ENCODE measurements around the gene OXCT2. TPM values are rescaled to one million over a fixed set of nuclear protein-coding genes. Genes with fewer than 3 reads are reported as not detected.

The OXCT2 gene
- total RNA-seq, 5 donors from 2014 or later (not counting 1 experiment from before 2014, with no cell fraction given) = 0.16 to 0.44 (median 0.28) TPM

- no peak overlapping the region for H3K27ac ChIP-seq (ENCODE audit: low read length)
- Mint-ChIP-seq H3K4me1 (peaks cover 7 to 22% (median 22%) of the 10 kb centered on the region in 3 donors), H3K27me3 (no peaks in the 10 kb centered on the region), H3K9me3 (no peaks in the 10 kb centered on the region), H3K4me3 (no peak overlapping the region), H3K36me3 (peaks cover 66% of the 10 kb centered on the region), H3K27ac (no peak overlapping the region)
- no peak overlapping the region for H3K4me3 ChIP-seq (ENCODE audit: control insufficient read depth in 1 of 2, extremely low read depth in 1 of 2, low read length in 1 of 2)
- ChIA-PET POLR2A (no interaction called here), CTCF (no interaction called here)
- 96% methylated on average over 8 of the region's 16 CpGs for WGBS (ENCODE audit: insufficient coverage)
- ATAC-seq (replicated peaks in 1 of 4) (no peak), DNase-seq (no peak)
- no peaks in the 10 kb centered on the region for H3K9me3 ChIP-seq
- peaks cover 24 to 86% of the 10 kb centered on the region in 2 donors for H3K36me3 ChIP-seq (ENCODE audit: control insufficient read depth in 2 of 2, extremely low read depth in 1 of 2, insufficient read depth in 1 of 2, low read length in 1 of 2)
- H3K27me3 ChIP-seq (replicated peaks in 1 of 2; ENCODE audit: control insufficient read depth in 2 of 2, extremely low read depth in 1 of 2, insufficient read depth in 2 of 2, low read length in 1 of 2) = no peaks in the 10 kb centered on the region
- H3K4me1 ChIP-seq (ENCODE audit: control insufficient read depth in 1 of 2, extremely low read depth in 1 of 2, insufficient read depth in 2 of 2, low read length in 2 of 2) = peaks cover 0 to 3% of the 10 kb centered on the region in 2 experiments
Observed at GRCh38 chr1:39745016-39745670, 26.0 kb downstream of the OXCT2 start.

- ATAC-seq (replicated peaks in 1 of 4) = peak; percentile 98 to 100 (median 99)
Observed at GRCh38 chr1:39738622-39739366, 32.4 kb downstream of the OXCT2 start, which contains the start of gene PPIE. PPIE (plus strand) TSS chr1:39738882; CDS start chr1:39738901, 19 bp downstream.

DNA sequence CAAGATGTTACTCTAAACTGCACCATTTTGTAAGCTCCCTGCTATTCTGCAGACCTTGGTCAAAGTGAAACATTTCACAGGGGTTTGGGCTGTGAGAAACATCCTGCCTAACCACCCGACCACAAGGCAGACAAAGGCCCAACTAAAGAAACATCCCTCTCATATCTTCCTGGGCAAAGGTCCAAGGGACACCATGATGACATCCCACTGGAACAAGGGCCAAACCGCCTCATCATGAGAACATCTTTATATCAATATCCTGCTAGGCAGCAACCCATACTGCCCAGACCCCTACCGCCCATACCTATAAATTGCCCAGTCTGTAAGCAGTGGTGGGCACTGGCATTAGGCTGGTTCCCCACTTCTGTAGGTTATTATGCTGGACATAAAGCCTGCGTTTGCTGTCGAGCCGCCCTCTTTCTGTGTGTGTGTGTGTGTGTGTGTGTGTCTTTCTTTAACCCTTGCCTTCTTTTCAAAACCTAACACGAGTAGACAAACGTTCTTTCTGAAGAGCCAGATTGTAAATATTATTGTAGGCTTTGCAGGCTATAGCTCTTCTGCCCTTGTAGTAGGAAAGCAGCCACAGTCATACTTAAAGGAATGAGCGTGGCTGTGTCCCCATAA is 33.5 kb downstream of the OXCT2 start:
- Histone ChIP-seq H3K27ac (ENCODE audit: low read length) (no peak overlapping the region), H3K4me1 (ENCODE audit: control insufficient read depth in 1 of 2, extremely low read depth in 1 of 2, insufficient read depth in 2 of 2, low read length in 2 of 2) (peaks cover 9 to 29% of the 10 kb centered on the region in 2 experiments), H3K36me3 (ENCODE audit: control insufficient read depth in 2 of 2, extremely low read depth in 1 of 2, insufficient read depth in 1 of 2, low read length in 1 of 2) (peaks cover 0 to 19% of the 10 kb centered on the region in 2 donors), H3K4me3 (ENCODE audit: control insufficient read depth in 1 of 2, extremely low read depth in 1 of 2, low read length in 1 of 2) (no peak overlapping the region), H3K9me3 (no peaks in the 10 kb centered on the region), H3K27me3 (replicated peaks in 1 of 2; ENCODE audit: control insufficient read depth in 2 of 2, extremely low read depth in 1 of 2, insufficient read depth in 2 of 2, low read length in 1 of 2) (peaks cover 16 to 22% of the 10 kb centered on the region in 2 experiments)
- Mint-ChIP-seq H3K4me3 (peak overlapping the region; percentile 39 to 94 (median 90)), H3K4me1 (peaks cover 28 to 47% (median 37%) of the 10 kb centered on the region in 3 donors), H3K27me3 (peaks cover 20 to 29% of the 10 kb centered on the region in 2 donors), H3K9me3 (peaks cover 0 to 6% (median 0%) of the 10 kb centered on the region in 3 donors), H3K36me3 (peaks cover 14% of the 10 kb centered on the region), H3K27ac (peak overlapping the region; percentile 74 to 95)
- DNase-seq = peak in 2 of 35 experiments; percentile 9 to 16
- ChIA-PET CTCF (no interaction called here), POLR2A (interaction anchor here (0.5 to 1.2 kb wide), 3 partner anchors 37 to 134 kb away, joined by 3 to 9 read pairs (median 6); partner anchors contain the start of gene HPCAL4 (in 1 of the 2))
- 80% methylated on average over 1 of the region's 9 CpGs for WGBS (ENCODE audit: insufficient coverage)
- no peak for ATAC-seq (replicated peaks in 1 of 4)

More at GRCh38 chr1:39738622-39739366, 32.4 kb downstream of the OXCT2 start, which contains the start of gene PPIE:
- Histone ChIP-seq H3K27ac (ENCODE audit: low read length) (peak within 1 kb of the TSS; percentile 54), H3K36me3 (ENCODE audit: control insufficient read depth in 2 of 2, extremely low read depth in 1 of 2, insufficient read depth in 1 of 2, low read length in 1 of 2) (peaks cover 0 to 30% of the 10 kb centered on the region in 2 donors), H3K4me3 (ENCODE audit: control insufficient read depth in 1 of 2, extremely low read depth in 1 of 2, low read length in 1 of 2) (peak within 1 kb of the TSS; percentile 65 to 72), H3K27me3 (replicated peaks in 1 of 2; ENCODE audit: control insufficient read depth in 2 of 2, extremely low read depth in 1 of 2, insufficient read depth in 2 of 2, low read length in 1 of 2) (peaks cover 9 to 14% of the 10 kb centered on the region in 2 experiments), H3K9me3 (no peaks in the 10 kb centered on the region), H3K4me1 (ENCODE audit: control insufficient read depth in 1 of 2, extremely low read depth in 1 of 2, insufficient read depth in 2 of 2, low read length in 2 of 2) (peaks cover 9 to 29% of the 10 kb centered on the region in 2 experiments)
- ChIA-PET CTCF (interaction anchor here (0.6 kb wide), 2 partner anchors 160 to 706 kb away, joined by 4 to 5 read pairs; no protein-coding TSS in a partner anchor), POLR2A (interaction anchor here (0.6 to 1.2 kb wide), 10 partner anchors 9 to 1807 kb away, joined by 3 to 6 read pairs (median 4); partner anchors contain the start of gene HPCAL4 (in 2 of the 2))
- H3K4me1 Mint-ChIP-seq = peaks cover 28 to 47% (median 40%) of the 10 kb centered on the region in 3 donors
- peak within 1 kb of the TSS; percentile 94 to 95 for H3K27ac Mint-ChIP-seq
- H3K27me3 Mint-ChIP-seq = peaks cover 15 to 18% of the 10 kb centered on the region in 2 donors
- under 1% methylated on average over 38 of the region's 52 CpGs for whole genome bisulfite sequencing (ENCODE audit: insufficient coverage)
- H3K9me3 Mint-ChIP-seq = peaks cover 0 to 6% (median 0%) of the 10 kb centered on the region in 3 donors
- peaks cover 23% of the 10 kb centered on the region for H3K36me3 Mint-ChIP-seq
- H3K4me3 Mint-ChIP-seq = peak within 1 kb of the TSS; percentile 90 to 95 (median 94)
- DNase-seq = peak; percentile 80 to 96 (median 91)

GRCh38 chr1:39735731-39736130 is 35.4 kb downstream of the OXCT2 start:
- Histone ChIP-seq H3K36me3 (ENCODE audit: control insufficient read depth in 2 of 2, extremely low read depth in 1 of 2, insufficient read depth in 1 of 2, low read length in 1 of 2) (peaks cover 0 to 5% of the 10 kb centered on the region in 2 donors), H3K4me1 (ENCODE audit: control insufficient read depth in 1 of 2, extremely low read depth in 1 of 2, insufficient read depth in 2 of 2, low read length in 2 of 2) (peaks cover 9 to 29% of the 10 kb centered on the region in 2 experiments), H3K9me3 (no peaks in the 10 kb centered on the region), H3K4me3 (ENCODE audit: control insufficient read depth in 1 of 2, extremely low read depth in 1 of 2, low read length in 1 of 2) (no peak overlapping the region), H3K27me3 (replicated peaks in 1 of 2; ENCODE audit: control insufficient read depth in 2 of 2, extremely low read depth in 1 of 2, insufficient read depth in 2 of 2, low read length in 1 of 2) (peaks cover 18 to 26% of the 10 kb centered on the region in 2 experiments), H3K27ac (ENCODE audit: low read length) (no peak overlapping the region)
- peaks cover 23 to 39% (median 26%) of the 10 kb centered on the region in 3 donors for H3K4me1 Mint-ChIP-seq
- no peak overlapping the region for H3K4me3 Mint-ChIP-seq
- no peak for ATAC-seq (replicated peaks in 1 of 4)
- ChIA-PET POLR2A (interaction anchor here (0.5 to 0.6 kb wide), 2 partner anchors 68 to 159 kb away, joined by 5 to 6 read pairs; partner anchors contain the start of gene PABPC4 (in 1 of the 2)), CTCF (interaction anchor here in 1 of 2 donors (0.6 kb wide), 1 partner anchor 56 kb away, joined by 3 read pairs; no protein-coding TSS in a partner anchor)
- no peak overlapping the region for H3K27ac Mint-ChIP-seq
- WGBS (ENCODE audit: insufficient coverage) = 33% methylated on average over 1 of the region's 3 CpGs
- peaks cover 27 to 36% of the 10 kb centered on the region in 2 donors for H3K27me3 Mint-ChIP-seq
- no peak for DNase-seq
- peaks cover 0 to 6% (median 0%) of the 10 kb centered on the region in 3 donors for H3K9me3 Mint-ChIP-seq
- H3K36me3 Mint-ChIP-seq = no peaks in the 10 kb centered on the region

DNA sequence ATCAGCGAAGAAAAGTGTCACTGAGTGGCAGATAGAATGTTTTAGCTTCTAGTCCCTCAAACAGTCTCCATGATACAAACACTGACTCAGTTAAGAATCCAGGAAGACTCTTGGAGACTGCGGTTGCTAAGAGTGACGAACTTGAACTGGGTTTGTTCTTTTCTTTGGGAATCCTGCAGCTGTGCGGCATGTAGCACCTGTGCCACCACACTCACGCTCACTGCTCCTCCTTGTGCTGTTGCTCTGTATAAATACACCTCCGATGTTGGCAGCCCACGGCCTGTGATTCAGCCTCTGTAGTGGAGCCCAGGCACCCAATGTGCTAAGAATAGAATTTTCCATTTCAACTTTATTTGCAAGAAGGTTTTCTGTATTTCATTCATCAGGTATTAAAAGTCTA is 38.0 kb downstream of the OXCT2 start:
- Mint-ChIP-seq H3K27ac (no peak overlapping the region), H3K9me3 (peaks cover 0 to 6% (median 0%) of the 10 kb centered on the region in 3 donors), H3K4me1 (peaks cover 2 to 15% (median 3%) of the 10 kb centered on the region in 3 donors), H3K36me3 (no peaks in the 10 kb centered on the region), H3K27me3 (peaks cover 49 to 62% of the 10 kb centered on the region in 2 donors), H3K4me3 (no peak overlapping the region)
- H3K27ac ChIP-seq (ENCODE audit: low read length) = no peak overlapping the region
- DNase-seq = no peak
- H3K9me3 ChIP-seq = no peaks in the 10 kb centered on the region
- peaks cover 25 to 37% of the 10 kb centered on the region in 2 experiments for H3K27me3 ChIP-seq (replicated peaks in 1 of 2; ENCODE audit: control insufficient read depth in 2 of 2, extremely low read depth in 1 of 2, insufficient read depth in 2 of 2, low read length in 1 of 2)
- no peak for ATAC-seq (replicated peaks in 1 of 4)
- H3K36me3 ChIP-seq (ENCODE audit: control insufficient read depth in 2 of 2, extremely low read depth in 1 of 2, insufficient read depth in 1 of 2, low read length in 1 of 2) = no peaks in the 10 kb centered on the region
- H3K4me3 ChIP-seq (ENCODE audit: control insufficient read depth in 1 of 2, extremely low read depth in 1 of 2, low read length in 1 of 2) = no peak overlapping the region
- ChIA-PET CTCF (interaction anchor here in 1 of 2 donors (1.2 kb wide), 1 partner anchor 127 kb away, joined by 3 read pairs; no protein-coding TSS in a partner anchor), POLR2A (no interaction called here)
- peaks cover 0 to 12% of the 10 kb centered on the region in 2 experiments for H3K4me1 ChIP-seq (ENCODE audit: control insufficient read depth in 1 of 2, extremely low read depth in 1 of 2, insufficient read depth in 2 of 2, low read length in 2 of 2)
- 57% methylated on average over 6 of the region's 7 CpGs for WGBS (ENCODE audit: insufficient coverage)
